OCI-LY7 (cell line): Measurements from ENCODE around the gene STOML3. TPM values are rescaled to one million over a fixed set of nuclear protein-coding genes. Genes with fewer than 3 reads are reported as not detected.
A peak's percentile ranks its signal among the peaks of the same experiment; 100 is the strongest.

ENCODE experiments used
- Bru-seq: library from RNA; stranded (reverse); fragments of 400-500 nt; gene quantifications from one replicate; lab custom pipeline; 2021; lab: Mats Ljungman, UMichigan
- BruChase-seq, 2 experiments: library from RNA; stranded (reverse); fragments of 400-500 nt; gene quantifications; one replicate each; lab custom pipeline; 2021; lab: Mats Ljungman, UMichigan
- BruUV-seq: library from RNA; stranded (reverse); fragments of 400-500 nt; replicated peaks from 2 replicates; lab custom pipeline; 2021; lab: Mats Ljungman, UMichigan
- CTCF ChIA-PET: fragments of 300-600 bp; sonication (Branson Sonifier 250); formaldehyde crosslinking; loops from one replicate; lab custom pipeline; 2022; ENCODE audit warnings: antibody characterized with exemption; ENCODE audit not compliant: unreplicated experiment; lab: Charles Lee
- POLR2A ChIA-PET: fragments of 300-600 bp; sonication (Branson Sonifier 250); formaldehyde crosslinking; loops from one replicate; lab custom pipeline; 2022; ENCODE audit warnings: antibody characterized with exemption; lab: Charles Lee
- DNase-seq: peaks from one replicate; pipeline ENCODE4 v3.0.0-alpha.2; 2015; ENCODE audit warnings: low spot score
- H2AFZ ChIP-seq: fragments of 200-600 bp; sonication (generic), shearing (Covaris generic); 2 replicates; pipeline ENCODE4 v1.6.1; 2014; ENCODE audit warnings: mild to moderate bottlenecking, antibody characterized with exemption, low read length, moderate library complexity
- H3K27ac ChIP-seq: fragments of 200-600 bp; sonication (generic); 2 replicates; pipeline ENCODE4 v1.5.1; 2014; ENCODE audit warnings: mixed run types, low read depth, mild to moderate bottlenecking, moderate library complexity, low read length, inconsistent platforms; ENCODE audit not compliant: poor library complexity, severe bottlenecking
- H3K36me3 ChIP-seq: fragments of 200-600 bp; sonication (generic); 2 replicates; pipeline ENCODE4 v1.6.1; 2014; ENCODE audit warnings: mild to moderate bottlenecking, antibody characterized with exemption, low read length, moderate library complexity, mixed read lengths; ENCODE audit not compliant: insufficient read depth
- H3K4me1 ChIP-seq: fragments of 200-600 bp; sonication (generic); 2 replicates; pipeline ENCODE4 v1.5.1; 2014; ENCODE audit warnings: mild to moderate bottlenecking, low read length; ENCODE audit not compliant: insufficient read depth, poor library complexity, severe bottlenecking
- H3K4me2 ChIP-seq: fragments of 200-600 bp; sonication (generic); 2 replicates; pipeline ENCODE4 v1.6.1; 2014; ENCODE audit warnings: mild to moderate bottlenecking, low read length
- H3K4me3 ChIP-seq: fragments of 200-600 bp; sonication (generic); 2 replicates; pipeline ENCODE4 v1.5.1; 2014; ENCODE audit warnings: mild to moderate bottlenecking, low read depth, low read length; ENCODE audit not compliant: poor library complexity, severe bottlenecking
- H3K79me2 ChIP-seq: fragments of 200-600 bp; sonication (generic); 2 replicates; pipeline ENCODE4 v1.6.1; 2016; ENCODE audit warnings: low read depth, mild to moderate bottlenecking, low read length, moderate library complexity, mixed read lengths; ENCODE audit not compliant: insufficient read depth
- H3K9me2 ChIP-seq: fragments of 200-600 bp; sonication (generic); 2 replicates; pipeline ENCODE4 v1.6.1; 2016; ENCODE audit warnings: mild to moderate bottlenecking, low read length, mixed read lengths; ENCODE audit not compliant: insufficient read depth
- H3K9me3 ChIP-seq: fragments of 200-600 bp; sonication (generic); 2 replicates; pipeline ENCODE4 v1.6.1; 2014; ENCODE audit warnings: mild to moderate bottlenecking, mixed run types, low read length, mixed read lengths
- H4K20me1 ChIP-seq: fragments of 200-600 bp; sonication (generic); 2 replicates; pipeline ENCODE4 v1.6.1; 2014; ENCODE audit warnings: mild to moderate bottlenecking, antibody characterized with exemption, low read length, moderate library complexity, mixed read lengths; ENCODE audit not compliant: insufficient read depth
- CTCF ChIP-seq: fragments of 200-600 bp; sonication (generic); conservative IDR thresholded peaks from 2 replicates; pipeline ENCODE4 v1.5.1; 2014; ENCODE audit warnings: mild to moderate bottlenecking, antibody characterized with exemption, low read length, moderate library complexity, mixed read lengths
- EZH2phosphoT487 ChIP-seq: fragments of 200-600 bp; sonication (generic); IDR thresholded peaks from 2 replicates; pipeline ENCODE4 v1.6.1; 2018; ENCODE audit warnings: low read depth, borderline replicate concordance, mild to moderate bottlenecking, mixed run types, antibody characterized with exemption, low read length, moderate library complexity, mixed read lengths
- intact Hi-C: fragments of 100-400 bp; cut with micrococcal nuclease; formaldehyde crosslinking; loops from one replicate; pipeline ENCODE4 v1.10.0; 2022; ENCODE audit not compliant: unreplicated experiment
- long read RNA-seq: library from polyadenylated mRNA; stranded (forward); transcript quantifications from one replicate; pipeline ENCODE4 v2.0.0, GENCODE V29; 2022
- total RNA-seq, 2 experiments: library from RNA; depleted of rRNA in 1 of 2; stranded (reverse); fragments of >200 nt in 1 of 2; shearing (Covaris generic) in 1 of 2; gene quantifications; 2 replicates each; pipeline ENCODE4 v1.2.3, GENCODE V29; 2014 to 2022

Gene STOML3
- not detected in 2 replicates for total RNA-seq (2014; rRNA removed; shearing (Covaris generic))
- not detected in 2 replicates for total RNA-seq (2022)
- Bru-seq, nascent RNA, result not detected
- not detected for BruChase-seq, experiment 1, labeled RNA remaining after a 6-hour chase
- not detected for BruChase-seq, experiment 2, labeled RNA remaining after a 2-hour chase
- long read RNA-seq, result 0 reads

- Histone ChIP-seq H4K20me1 (no peaks in the 10 kb centered on the region), H3K4me1 (no peaks in the 10 kb centered on the region), H3K36me3 (no peaks in the 10 kb centered on the region), H3K4me2 (no peak within 1 kb of the TSS), H3K9me2 (no peaks in the 10 kb centered on the region), H3K79me2 (no peaks in the 10 kb centered on the region), H3K27ac (no peak within 1 kb of the TSS), H3K4me3 (no peak within 1 kb of the TSS), H2AFZ (no peak within 1 kb of the TSS), H3K9me3 (no peaks in the 10 kb centered on the region)
- TF ChIP-seq EZH2phosphoT487 (no peak), CTCF (no peak)
- no peak for DNase-seq
- no TSS peak for BruUV-seq
- ChIA-PET POLR2A (no interaction called here), CTCF (no interaction called here)
- intact Hi-C loops, result no loop called here
Observed at GRCh38 chr13:38990693-38991092, at the start of gene STOML3. Gene STOML3 (minus strand): TSS chr13:38990831. CDS start chr13:38990721, 110 bp downstream.

- Histone ChIP-seq H2AFZ (no peak overlapping the region), H3K9me2 (no peaks in the 10 kb centered on the region), H3K36me3 (peaks cover 47% of the 10 kb centered on the region), H3K27ac (no peak overlapping the region), H3K79me2 (peaks cover 67% of the 10 kb centered on the region), H3K4me3 (peak overlapping the region; percentile 41), H3K4me1 (peaks cover 18% of the 10 kb centered on the region), H3K4me2 (peak overlapping the region; percentile 50), H3K9me3 (no peaks in the 10 kb centered on the region), H4K20me1 (peaks cover 5% of the 10 kb centered on the region)
- intact Hi-C loops, result no loop called here
- no TSS peak for BruUV-seq
- CTCF ChIA-PET, result no interaction called here
- TF ChIP-seq CTCF, result no peak
- no peak for TF ChIP-seq EZH2phosphoT487
- no peak for DNase-seq
- POLR2A ChIA-PET, result interaction anchor here (0.7 to 0.9 kb wide), 2 partner anchors 8 to 1749 kb away, joined by 3 read pairs; partner anchors contain the start of gene SLC25A15
Observed at GRCh38 chr13:39040206-39040605, 49.6 kb upstream of the STOML3 start.

- peak overlapping the region; percentile 93 for H3K4me3 ChIP-seq
- peaks cover 14% of the 10 kb centered on the region for H4K20me1 ChIP-seq
- H2AFZ ChIP-seq, result peak overlapping the region; percentile 85
- H3K4me2 ChIP-seq, result peak overlapping the region; percentile 87
- intact Hi-C loops, result loop anchor here (5.0 to 10.0 kb wide), 3 partner anchors 694 to 1982 kb away; partner anchors contain the start of genes SUPT20H and UFM1
- H3K9me2 ChIP-seq, result no peaks in the 10 kb centered on the region
- H3K4me1 ChIP-seq, result peaks cover 26% of the 10 kb centered on the region
- H3K36me3 ChIP-seq, result peaks cover 37% of the 10 kb centered on the region; the same call in 1 of the 2 replicates
- POLR2A ChIA-PET, result interaction anchor here (0.8 to 1.8 kb wide), 4 partner anchors 7 to 12 kb away, joined by 4 to 8 read pairs (median 4); no protein-coding TSS in a partner anchor
- no TSS peak for BruUV-seq
- no peak for TF ChIP-seq EZH2phosphoT487
- no peaks in the 10 kb centered on the region for H3K9me3 ChIP-seq
- CTCF ChIA-PET, result no interaction called here
- DNase-seq, result peak; percentile 25
- peak overlapping the region; percentile 80 for H3K27ac ChIP-seq
- H3K79me2 ChIP-seq, result peaks cover 79% of the 10 kb centered on the region
Observed at GRCh38 chr13:39039041-39039440, 48.4 kb upstream of the STOML3 start.
